Astrocyte of the spinal cord (primary cell): ENCODE data around the gene RIOX2.

ENCODE experiments used
- DNase-seq: peaks from one replicate; pipeline ENCODE4 v3.0.0; 2011; ENCODE audit warnings: low read depth, low spot score
- H3K4me3 ChIP-seq: 2 replicates; pipeline ENCODE4 v1.5.1; 2011; ENCODE audit warnings: low read depth, mild to moderate bottlenecking, low read length, moderate library complexity
- in situ Hi-C: cut with HindIII; loops from 2 replicates; pipeline ENCODE4 v1.10.0; 2017; ENCODE audit warnings: low sequenced_read_pairs
- TF ChIP-seq, protein P1 (sequence below): IDR thresholded peaks from 2 replicates; pipeline ENCODE4 v1.5.1; 2012; ENCODE audit warnings: low read depth, mild to moderate bottlenecking, low read length, inconsistent platforms

RIOX2 gene

DNA sequence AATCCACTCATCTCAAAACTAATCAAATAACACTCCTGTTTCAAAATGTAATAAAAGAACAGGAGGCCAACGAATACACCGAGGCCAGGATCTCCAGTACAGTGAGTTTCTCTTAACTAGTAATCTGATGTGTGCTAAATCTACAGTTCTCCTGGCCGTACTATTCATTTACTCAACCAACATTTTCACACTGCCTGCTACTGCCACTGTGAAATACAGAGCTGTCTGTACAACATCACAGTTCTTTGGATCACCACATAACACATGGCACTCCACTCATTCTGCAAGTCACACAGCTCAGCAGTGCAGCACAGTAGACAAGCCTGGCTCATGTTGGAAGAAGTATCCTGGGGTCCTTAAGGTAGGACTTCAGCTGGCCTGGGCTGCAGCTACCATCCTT, 21.9 kb downstream of the RIOX2 start:
- TF ChIP-seq, protein P1, sequence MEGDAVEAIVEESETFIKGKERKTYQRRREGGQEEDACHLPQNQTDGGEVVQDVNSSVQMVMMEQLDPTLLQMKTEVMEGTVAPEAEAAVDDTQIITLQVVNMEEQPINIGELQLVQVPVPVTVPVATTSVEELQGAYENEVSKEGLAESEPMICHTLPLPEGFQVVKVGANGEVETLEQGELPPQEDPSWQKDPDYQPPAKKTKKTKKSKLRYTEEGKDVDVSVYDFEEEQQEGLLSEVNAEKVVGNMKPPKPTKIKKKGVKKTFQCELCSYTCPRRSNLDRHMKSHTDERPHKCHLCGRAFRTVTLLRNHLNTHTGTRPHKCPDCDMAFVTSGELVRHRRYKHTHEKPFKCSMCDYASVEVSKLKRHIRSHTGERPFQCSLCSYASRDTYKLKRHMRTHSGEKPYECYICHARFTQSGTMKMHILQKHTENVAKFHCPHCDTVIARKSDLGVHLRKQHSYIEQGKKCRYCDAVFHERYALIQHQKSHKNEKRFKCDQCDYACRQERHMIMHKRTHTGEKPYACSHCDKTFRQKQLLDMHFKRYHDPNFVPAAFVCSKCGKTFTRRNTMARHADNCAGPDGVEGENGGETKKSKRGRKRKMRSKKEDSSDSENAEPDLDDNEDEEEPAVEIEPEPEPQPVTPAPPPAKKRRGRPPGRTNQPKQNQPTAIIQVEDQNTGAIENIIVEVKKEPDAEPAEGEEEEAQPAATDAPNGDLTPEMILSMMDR: no peak
- in situ Hi-C loops: no loop called here
- H3K4me3 ChIP-seq: no peak overlapping the region

DNA sequence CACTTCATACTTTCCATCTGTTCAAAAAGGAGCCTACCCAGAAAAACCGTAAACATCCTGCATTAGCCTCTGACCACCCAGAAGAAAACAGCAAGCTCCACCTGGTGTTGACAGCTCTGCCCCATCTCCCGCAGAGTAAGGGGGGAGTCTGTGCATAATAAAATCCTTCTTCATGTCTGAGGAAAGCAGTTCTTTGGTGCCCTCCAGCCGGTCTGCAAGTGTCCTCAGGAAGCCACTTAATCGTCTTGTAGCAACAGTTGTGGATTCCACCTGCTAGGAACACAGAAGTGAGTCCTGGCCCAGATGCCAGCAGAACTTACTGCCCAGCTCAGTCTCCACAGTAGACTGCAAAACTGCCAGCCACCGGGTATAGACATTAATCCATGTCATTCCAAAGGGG, 22.5 kb downstream of the RIOX2 start:
- no peak for DNase-seq
- no peak overlapping the region for H3K4me3 ChIP-seq
- in situ Hi-C loops: no loop called here
- TF ChIP-seq, protein P1: no peak

More for the DNA sequence above, 21.9 kb downstream of the RIOX2 start:
- DNase-seq: no peak

DNA sequence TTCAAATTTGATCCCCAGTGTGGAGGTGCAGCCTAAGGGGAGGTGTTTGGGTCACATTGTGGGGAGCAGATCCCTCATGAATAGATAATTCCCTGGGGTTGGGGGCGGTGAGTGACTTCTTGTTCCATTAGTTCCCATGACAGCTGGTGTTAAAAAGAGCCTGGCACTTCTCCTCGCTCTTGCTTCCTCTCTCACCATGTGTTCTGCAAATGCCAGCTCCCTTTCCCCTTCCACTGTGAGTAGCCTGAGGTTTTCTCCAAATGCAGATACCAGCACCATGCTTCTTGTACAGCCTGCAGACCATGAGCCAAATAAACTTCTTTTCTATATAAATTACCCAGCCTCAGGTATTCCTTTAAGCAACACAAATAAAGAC, 23.1 kb downstream of the RIOX2 start:
- DNase-seq: no peak
- in situ Hi-C loops: no loop called here
- H3K4me3 ChIP-seq: no peak overlapping the region
- TF ChIP-seq, protein P1: no peak

DNA sequence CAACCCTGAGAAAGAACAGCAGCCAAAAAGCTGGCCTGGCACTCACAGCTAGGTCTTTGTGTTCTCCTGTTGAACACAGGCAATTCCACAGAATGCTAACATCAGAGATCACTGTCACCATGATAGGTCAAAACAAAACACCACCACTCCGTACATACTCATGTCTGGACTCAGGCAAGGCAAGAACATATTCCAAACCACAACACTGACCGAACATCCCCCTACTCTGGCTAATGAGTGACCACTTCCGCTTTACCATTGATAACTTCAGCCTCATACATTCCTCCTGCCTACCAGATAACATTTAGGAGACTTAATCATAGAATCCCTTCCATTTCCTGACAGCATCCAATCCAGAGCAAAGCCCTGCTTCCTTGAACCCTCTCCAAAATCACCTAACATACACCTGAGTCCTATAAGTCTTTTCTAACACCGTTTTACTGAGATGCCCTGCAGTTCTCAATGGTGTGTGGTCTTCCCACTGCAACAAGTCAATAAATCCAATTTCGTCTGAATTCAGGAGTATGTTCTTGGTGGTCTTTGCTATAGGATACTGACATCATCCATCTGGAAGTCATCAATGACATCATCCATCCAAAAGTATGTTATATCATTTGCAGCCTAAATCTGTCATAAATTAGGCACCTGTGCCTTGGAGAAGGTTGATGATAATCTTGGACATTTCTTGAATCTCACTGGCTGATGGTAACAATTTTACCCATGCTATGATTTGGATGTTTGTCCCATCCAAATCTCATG, 23.7 kb downstream of the RIOX2 start:
- no peak overlapping the region for H3K4me3 ChIP-seq
- in situ Hi-C loops: no loop called here
- no peak for DNase-seq
- TF ChIP-seq, protein P1: no peak

DNA sequence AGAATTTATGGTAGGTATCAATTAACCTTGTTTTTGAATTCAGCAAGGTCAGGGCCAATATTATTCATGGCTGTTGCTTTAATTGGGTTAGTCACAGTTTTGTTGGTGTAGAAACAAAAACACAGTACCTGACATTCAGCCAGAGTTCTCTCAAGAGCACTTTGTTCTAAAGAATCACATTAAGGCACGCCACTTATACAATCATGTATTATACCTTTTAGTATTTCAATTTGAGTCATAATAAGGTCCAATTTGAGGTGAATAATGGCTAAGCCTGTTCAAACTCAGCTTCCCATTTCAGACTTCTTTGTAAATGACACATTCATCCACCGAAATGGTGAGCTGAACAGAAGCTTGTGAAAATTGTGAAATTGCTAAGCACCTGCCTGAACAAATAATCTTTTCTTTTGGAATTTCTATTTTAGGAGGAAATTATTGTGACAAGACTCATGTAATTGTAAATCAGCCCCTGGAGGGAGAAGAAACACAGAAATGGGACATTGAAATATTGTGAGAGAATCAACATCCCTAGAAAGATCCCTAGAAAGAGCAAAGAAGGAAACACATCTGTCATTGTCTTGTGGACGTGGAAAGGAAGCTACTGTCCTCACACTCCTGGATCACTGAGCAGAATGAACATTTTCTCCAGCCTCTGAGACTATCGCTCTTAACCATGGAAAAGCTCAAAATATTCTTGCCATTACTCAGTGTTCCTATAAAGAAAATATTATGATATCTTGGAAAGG, 29.3 kb downstream of the RIOX2 start:
- no peak overlapping the region for H3K4me3 ChIP-seq
- peak; percentile 33 for DNase-seq
- in situ Hi-C loops: no loop called here
- TF ChIP-seq, protein P1: no peak

DNA sequence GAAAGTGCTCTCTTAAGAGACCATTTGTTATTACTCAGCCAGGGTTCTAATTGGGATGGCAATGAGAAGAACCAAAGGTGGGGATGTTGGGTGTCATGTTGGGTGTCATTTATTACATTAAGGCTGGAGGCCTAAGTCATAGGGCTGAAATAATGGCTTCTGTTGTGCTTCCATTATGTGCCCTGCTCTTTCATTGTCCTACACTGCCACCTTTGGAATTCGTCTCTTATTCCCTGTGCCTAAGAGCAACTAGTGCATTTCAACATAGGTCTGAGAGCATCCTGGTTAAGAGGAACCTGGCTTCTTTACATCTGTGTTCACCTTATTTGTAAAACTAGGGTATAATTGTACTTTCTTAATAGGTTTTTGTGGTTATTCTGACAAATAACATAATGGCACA, 32.2 kb downstream of the RIOX2 start:
- in situ Hi-C loops: no loop called here
- DNase-seq: no peak
- no peak overlapping the region for H3K4me3 ChIP-seq
- TF ChIP-seq, protein P1: no peak
